ENCODE data around the gene PTCRA.

GRCh38 chr6:42961020-42961470, 45.2 kb downstream of the PTCRA start:
- TF ChIP-seq, protein P1, sequence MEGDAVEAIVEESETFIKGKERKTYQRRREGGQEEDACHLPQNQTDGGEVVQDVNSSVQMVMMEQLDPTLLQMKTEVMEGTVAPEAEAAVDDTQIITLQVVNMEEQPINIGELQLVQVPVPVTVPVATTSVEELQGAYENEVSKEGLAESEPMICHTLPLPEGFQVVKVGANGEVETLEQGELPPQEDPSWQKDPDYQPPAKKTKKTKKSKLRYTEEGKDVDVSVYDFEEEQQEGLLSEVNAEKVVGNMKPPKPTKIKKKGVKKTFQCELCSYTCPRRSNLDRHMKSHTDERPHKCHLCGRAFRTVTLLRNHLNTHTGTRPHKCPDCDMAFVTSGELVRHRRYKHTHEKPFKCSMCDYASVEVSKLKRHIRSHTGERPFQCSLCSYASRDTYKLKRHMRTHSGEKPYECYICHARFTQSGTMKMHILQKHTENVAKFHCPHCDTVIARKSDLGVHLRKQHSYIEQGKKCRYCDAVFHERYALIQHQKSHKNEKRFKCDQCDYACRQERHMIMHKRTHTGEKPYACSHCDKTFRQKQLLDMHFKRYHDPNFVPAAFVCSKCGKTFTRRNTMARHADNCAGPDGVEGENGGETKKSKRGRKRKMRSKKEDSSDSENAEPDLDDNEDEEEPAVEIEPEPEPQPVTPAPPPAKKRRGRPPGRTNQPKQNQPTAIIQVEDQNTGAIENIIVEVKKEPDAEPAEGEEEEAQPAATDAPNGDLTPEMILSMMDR (IDR thresholded peaks at IDR 0.05) = no peak
- TF ChIP-seq POLR2AphosphoS5 (IDR thresholded peaks at IDR 0.05) = no peak

Data from transverse colon (tissue), 4 donors.